Fibroblast of mammary gland (primary cell): Measurements from ENCODE around the gene CYLD.

ENCODE experiments used
- DNase-seq: peaks from one replicate; pipeline ENCODE4 v3.0.0-alpha.2; 2010; ENCODE audit warnings: low read depth
- H3K4me3 ChIP-seq: 2 replicates; pipeline ENCODE4 v1.5.1; 2011; ENCODE audit warnings: low read depth, mild to moderate bottlenecking, low read length, moderate library complexity; ENCODE audit not compliant: control insufficient read depth
- TF ChIP-seq, protein P1 (sequence below): conservative IDR thresholded peaks from 2 replicates; pipeline ENCODE4 v1.5.1; 2011; ENCODE audit warnings: low read depth, low read length, inconsistent platforms; ENCODE audit not compliant: control insufficient read depth, insufficient read depth

The CYLD gene

DNA sequence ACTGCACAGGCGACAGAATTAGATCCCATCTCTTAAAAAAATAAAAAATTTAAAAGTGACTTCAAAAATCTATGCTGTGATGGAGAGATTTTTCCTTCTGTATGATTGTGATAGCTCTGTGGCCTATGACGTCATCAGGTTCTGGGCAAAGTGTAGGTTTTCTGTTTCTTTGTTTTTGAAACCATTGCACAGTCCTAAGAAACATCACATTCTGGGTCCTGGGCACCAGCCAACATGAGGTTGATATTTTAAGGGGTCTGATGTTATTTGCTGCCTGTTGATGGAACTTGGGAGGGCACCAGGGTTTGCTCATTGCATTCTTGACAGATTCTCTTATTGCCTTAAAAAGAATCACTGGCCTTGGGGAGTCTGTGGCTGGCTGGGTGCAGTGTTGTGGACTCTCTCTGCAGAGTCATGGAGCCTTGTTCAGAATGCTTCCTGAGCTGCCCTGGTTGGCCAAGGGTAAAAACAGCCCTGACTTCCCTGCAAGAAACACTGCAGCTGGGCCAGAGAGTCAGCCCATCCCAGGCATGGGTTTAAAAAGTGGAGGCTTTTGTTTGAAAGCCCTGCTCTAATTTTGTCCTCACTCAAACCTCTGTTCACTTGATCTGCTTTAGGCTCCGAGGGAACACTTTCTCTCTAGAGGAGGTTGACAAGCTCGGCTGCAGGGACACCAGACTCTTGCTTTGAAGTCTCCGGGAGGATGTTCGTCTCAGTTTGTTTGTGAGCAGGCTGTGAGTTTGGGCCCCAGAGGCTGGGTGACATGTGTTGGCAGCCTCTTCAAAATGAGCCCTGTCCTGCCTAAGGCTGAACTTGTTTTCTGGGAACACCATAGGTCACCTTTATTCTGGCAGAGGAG is 10.5 kb upstream of the CYLD start:
- TF ChIP-seq, protein P1, sequence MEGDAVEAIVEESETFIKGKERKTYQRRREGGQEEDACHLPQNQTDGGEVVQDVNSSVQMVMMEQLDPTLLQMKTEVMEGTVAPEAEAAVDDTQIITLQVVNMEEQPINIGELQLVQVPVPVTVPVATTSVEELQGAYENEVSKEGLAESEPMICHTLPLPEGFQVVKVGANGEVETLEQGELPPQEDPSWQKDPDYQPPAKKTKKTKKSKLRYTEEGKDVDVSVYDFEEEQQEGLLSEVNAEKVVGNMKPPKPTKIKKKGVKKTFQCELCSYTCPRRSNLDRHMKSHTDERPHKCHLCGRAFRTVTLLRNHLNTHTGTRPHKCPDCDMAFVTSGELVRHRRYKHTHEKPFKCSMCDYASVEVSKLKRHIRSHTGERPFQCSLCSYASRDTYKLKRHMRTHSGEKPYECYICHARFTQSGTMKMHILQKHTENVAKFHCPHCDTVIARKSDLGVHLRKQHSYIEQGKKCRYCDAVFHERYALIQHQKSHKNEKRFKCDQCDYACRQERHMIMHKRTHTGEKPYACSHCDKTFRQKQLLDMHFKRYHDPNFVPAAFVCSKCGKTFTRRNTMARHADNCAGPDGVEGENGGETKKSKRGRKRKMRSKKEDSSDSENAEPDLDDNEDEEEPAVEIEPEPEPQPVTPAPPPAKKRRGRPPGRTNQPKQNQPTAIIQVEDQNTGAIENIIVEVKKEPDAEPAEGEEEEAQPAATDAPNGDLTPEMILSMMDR = no peak
- H3K4me3 ChIP-seq = no peak overlapping the region
- DNase-seq = no peak

DNA sequence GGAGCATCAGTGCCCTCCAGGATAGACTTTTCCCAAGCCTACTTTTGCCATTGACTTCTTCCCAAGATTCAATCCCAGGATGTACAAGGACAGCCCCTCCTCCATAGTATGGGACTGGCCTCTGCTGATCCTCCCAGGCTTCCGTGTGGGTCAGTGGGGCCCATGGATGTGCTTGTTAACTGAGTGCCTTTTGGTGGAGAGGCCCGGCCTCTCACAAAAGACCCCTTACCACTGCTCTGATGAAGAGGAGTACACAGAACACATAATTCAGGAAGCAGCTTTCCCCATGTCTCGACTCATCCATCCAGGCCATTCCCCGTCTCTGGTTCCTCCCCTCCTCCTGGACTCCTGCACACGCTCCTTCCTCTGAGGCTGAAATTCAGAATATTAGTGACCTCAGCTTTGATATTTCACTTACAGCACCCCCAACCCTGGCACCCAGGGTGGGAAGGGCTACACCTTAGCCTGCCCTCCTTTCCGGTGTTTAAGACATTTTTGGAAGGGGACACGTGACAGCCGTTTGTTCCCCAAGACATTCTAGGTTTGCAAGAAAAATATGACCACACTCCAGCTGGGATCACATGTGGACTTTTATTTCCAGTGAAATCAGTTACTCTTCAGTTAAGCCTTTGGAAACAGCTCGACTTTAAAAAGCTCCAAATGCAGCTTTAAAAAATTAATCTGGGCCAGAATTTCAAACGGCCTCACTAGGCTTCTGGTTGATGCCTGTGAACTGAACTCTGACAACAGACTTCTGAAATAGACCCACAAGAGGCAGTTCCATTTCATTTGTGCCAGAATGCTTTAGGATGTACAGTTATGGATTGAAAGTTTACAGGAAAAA is 9.7 kb upstream of the CYLD start:
- no peak for DNase-seq
- TF ChIP-seq, protein P1 = no peak
- H3K4me3 ChIP-seq = no peak overlapping the region

DNA sequence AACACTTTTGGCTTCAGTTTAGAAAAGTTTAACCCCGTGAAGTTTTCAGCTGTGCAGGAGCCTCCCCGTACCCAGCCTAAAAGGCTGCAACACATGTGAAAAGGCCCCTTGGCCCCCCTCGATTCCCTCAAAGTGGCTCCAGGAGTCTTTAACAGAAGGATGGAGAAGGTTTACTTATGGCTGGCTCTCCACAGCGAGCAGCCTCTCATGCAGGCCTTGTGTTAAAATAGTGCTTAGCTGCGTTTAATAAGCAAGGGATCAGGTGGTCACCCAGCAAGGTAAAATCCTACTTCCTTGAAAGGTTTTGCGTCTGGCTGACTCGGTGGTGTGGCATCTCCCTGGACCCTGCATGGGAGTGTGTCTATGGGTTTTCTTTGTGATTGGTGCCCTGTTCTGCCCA is 8.4 kb upstream of the CYLD start:
- TF ChIP-seq, protein P1 = no peak
- no peak overlapping the region for H3K4me3 ChIP-seq
- DNase-seq = no peak

DNA sequence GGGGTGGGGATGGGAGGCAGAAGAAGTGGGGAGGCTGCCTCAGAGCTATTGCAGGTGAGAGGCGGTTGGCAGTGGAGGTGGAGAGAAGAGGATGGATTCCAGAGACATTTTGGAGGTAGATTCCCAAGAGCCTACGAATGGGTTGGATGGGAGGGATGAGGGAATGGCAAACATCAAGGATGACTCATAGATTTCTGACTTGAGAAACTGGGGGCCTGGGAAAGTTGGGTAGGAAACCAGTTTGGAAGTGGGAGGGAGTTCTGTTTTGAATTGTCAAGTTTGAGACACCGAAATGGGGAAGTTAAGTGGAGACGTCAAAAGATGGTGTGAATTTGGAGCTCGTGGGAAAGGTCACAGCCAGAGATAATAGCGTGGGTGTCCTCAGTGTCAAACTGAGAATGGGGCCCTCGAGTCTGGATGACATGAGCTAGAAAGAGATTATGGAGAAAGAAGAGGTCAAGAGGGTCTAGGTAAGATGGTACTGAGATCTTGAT is 6.2 kb upstream of the CYLD start:
- DNase-seq = peak; percentile 45
- no peak overlapping the region for H3K4me3 ChIP-seq
- TF ChIP-seq, protein P1 = no peak

DNA sequence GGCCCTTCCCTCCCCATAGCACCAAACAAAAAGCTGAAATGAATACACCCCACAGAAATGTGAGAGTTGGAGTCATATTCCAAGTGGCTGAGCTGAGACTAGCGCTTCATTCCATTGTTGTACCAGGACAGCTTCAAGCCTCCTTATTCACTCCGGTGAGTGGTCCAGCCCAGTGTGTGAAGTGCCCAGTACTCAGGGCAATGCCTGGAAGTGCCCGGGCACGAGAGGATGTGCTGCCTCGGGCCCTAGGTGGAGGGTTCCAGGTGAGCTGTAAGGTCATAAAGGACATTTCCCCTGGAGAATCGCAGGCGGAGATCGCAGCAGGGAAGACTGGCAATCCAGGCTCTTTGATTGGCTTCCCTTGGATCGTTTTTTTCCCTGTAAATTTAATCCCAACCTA is 5.4 kb upstream of the CYLD start:
- DNase-seq = no peak
- TF ChIP-seq, protein P1 = no peak
- H3K4me3 ChIP-seq = no peak overlapping the region

DNA sequence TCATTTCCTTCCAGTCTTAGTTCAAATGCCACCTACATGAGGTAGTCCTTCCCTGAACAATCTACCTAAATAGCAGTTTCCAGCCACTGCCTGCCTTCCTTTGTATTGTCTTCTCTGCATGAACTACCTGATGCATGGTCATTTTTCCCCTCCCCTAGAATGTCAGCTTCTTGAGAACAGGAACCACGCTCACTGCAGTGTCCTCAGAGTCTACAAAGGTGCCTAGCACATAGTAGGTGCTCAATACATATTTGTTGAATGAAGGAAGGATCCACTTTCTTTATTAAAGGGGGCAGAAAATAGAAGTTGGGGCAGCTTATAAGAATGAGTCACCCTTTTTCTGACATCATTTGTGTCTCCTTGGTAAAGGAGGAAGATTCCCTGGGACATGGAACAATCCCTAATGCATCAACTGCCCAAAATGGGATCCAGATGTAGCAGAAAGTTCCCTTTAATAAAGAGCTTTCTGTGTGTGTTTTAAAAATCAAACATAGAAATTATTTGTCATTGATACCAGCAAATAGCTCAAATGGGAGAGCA is 4.4 kb upstream of the CYLD start:
- DNase-seq = peak; percentile 80
- TF ChIP-seq, protein P1 = no peak
- no peak overlapping the region for H3K4me3 ChIP-seq
